ENCODE results near the gene TADA1.

The TADA1 gene

DNA sequence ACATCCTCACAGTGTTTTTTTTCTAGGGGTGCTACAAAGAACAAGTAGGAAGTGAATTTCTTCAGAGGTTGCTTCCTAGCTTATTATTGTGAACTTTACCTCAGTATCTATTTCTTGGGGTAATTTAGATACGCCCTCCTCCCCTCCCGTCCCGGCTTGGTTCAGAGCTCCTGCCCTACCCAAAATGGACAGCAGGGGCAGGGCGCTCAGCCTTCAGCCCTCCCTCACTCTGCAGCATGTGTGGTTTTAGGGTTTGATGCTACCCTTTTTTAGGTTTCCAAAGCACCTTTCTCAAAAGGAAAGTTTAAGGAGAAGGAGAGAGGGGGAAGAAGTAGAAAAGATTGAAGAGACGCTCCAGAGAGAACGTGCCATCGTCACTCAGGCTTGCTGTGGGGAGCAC lies 53.7 kb downstream of the TADA1 start:
- Histone ChIP-seq H3K9me2 (replicated peaks; ENCODE audit: insufficient read depth, low read length) (no peaks in the 10 kb centered on the region), H3K4me1 (ENCODE audit: low read length) (no peaks in the 10 kb centered on the region), H3F3A (ENCODE audit: insufficient read depth, low read length) (no peaks in the 10 kb centered on the region), H3K27me3 (replicated peaks; ENCODE audit: insufficient read depth, low read length) (no peaks in the 10 kb centered on the region), H3K9ac (ENCODE audit: low read length) (no peak overlapping the region), H3K79me2 (ENCODE audit: low read length) (no peaks in the 10 kb centered on the region), H3K9me3 (replicated peaks; ENCODE audit: insufficient read depth, low read length) (no peaks in the 10 kb centered on the region), H4K20me1 (ENCODE audit: insufficient read depth, low read length) (no peaks in the 10 kb centered on the region), H3K4me3 (ENCODE audit: low read length) (no peak overlapping the region), H3K27ac (ENCODE audit: low read length) (no peak overlapping the region), H2AFZ (ENCODE audit: low read length) (no peak overlapping the region), H3K36me3 (replicated peaks; ENCODE audit: insufficient read depth, low read length) (no peaks in the 10 kb centered on the region), H3K4me2 (ENCODE audit: low read depth, low read length) (no peak overlapping the region)
- TF ChIP-seq EZH2 (optimal IDR thresholded peaks at IDR 0.05; ENCODE audit: low read depth, low read length): no peak
- TF ChIP-seq, protein P1, sequence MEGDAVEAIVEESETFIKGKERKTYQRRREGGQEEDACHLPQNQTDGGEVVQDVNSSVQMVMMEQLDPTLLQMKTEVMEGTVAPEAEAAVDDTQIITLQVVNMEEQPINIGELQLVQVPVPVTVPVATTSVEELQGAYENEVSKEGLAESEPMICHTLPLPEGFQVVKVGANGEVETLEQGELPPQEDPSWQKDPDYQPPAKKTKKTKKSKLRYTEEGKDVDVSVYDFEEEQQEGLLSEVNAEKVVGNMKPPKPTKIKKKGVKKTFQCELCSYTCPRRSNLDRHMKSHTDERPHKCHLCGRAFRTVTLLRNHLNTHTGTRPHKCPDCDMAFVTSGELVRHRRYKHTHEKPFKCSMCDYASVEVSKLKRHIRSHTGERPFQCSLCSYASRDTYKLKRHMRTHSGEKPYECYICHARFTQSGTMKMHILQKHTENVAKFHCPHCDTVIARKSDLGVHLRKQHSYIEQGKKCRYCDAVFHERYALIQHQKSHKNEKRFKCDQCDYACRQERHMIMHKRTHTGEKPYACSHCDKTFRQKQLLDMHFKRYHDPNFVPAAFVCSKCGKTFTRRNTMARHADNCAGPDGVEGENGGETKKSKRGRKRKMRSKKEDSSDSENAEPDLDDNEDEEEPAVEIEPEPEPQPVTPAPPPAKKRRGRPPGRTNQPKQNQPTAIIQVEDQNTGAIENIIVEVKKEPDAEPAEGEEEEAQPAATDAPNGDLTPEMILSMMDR (IDR thresholded peaks at IDR 0.05; ENCODE audit: low read length): peak; percentile 30
- no peak for TF ChIP-seq EZH2phosphoT487 (IDR thresholded peaks at IDR 0.05; ENCODE audit: low read length)
- DNase-seq: no peak

DNA sequence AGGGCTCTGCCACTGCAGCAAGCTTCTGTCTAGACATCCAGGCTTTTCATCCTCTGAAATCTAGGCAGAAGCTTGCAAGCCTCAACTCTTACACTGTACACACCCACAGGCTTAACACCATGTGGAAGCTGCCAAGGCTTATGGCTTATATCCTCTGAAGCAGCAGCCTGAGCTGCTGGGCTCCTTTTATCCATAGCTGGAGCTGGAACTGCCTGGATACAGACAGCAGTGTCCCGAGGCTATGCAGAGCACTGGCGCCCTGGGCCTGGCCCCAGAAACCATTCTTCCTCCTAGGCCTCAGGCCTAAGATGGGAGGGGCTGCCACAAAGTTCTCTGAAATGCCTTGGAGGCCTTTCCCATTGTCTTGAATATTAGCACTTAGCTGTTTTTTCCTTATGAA lies 56.1 kb downstream of the TADA1 start:
- no peaks in the 10 kb centered on the region for H3K4me1 ChIP-seq (ENCODE audit: low read length)
- no peak overlapping the region for H3K27ac ChIP-seq (ENCODE audit: low read length)
- no peaks in the 10 kb centered on the region for H3K27me3 ChIP-seq (replicated peaks; ENCODE audit: insufficient read depth, low read length)
- no peak overlapping the region for H3K4me3 ChIP-seq (ENCODE audit: low read length)
- H3K36me3 ChIP-seq (replicated peaks; ENCODE audit: insufficient read depth, low read length): no peaks in the 10 kb centered on the region
- H3K4me2 ChIP-seq (ENCODE audit: low read depth, low read length): no peak overlapping the region
- no peaks in the 10 kb centered on the region for H3K9me2 ChIP-seq (replicated peaks; ENCODE audit: insufficient read depth, low read length)
- H2AFZ ChIP-seq (ENCODE audit: low read length): no peak overlapping the region
- no peak for DNase-seq
- H3F3A ChIP-seq (ENCODE audit: insufficient read depth, low read length): no peaks in the 10 kb centered on the region
- no peak for TF ChIP-seq EZH2 (optimal IDR thresholded peaks at IDR 0.05; ENCODE audit: low read depth, low read length)
- no peak for TF ChIP-seq EZH2phosphoT487 (IDR thresholded peaks at IDR 0.05; ENCODE audit: low read length)
- TF ChIP-seq, protein P1 (IDR thresholded peaks at IDR 0.05; ENCODE audit: low read length): no peak
- no peak overlapping the region for H3K9ac ChIP-seq (ENCODE audit: low read length)
- H3K79me2 ChIP-seq (ENCODE audit: low read length): no peaks in the 10 kb centered on the region
- H4K20me1 ChIP-seq (ENCODE audit: insufficient read depth, low read length): no peaks in the 10 kb centered on the region
- H3K9me3 ChIP-seq (replicated peaks; ENCODE audit: insufficient read depth, low read length): no peaks in the 10 kb centered on the region

DNA sequence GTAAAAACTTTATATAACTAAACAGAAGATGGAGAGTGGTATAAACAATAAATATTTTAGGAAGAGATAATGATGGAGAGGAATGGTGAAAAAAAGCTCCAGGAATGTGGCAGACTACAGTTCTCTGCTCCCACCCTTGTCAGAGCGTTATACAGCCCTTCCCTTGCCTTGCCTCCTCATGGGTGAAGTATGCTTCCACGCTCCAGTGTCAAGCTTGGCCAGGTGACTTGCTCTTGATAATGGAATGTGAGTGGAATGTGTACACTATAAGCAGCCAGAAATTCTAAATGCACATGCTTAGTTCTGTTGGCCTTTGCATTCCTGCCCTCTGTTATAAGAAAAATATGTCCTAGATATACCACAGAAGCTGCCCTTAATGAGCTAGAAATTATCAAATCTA lies 61.5 kb downstream of the TADA1 start:
- DNase-seq: no peak
- Histone ChIP-seq H3K79me2 (ENCODE audit: low read length) (no peaks in the 10 kb centered on the region), H3K27me3 (replicated peaks; ENCODE audit: insufficient read depth, low read length) (no peaks in the 10 kb centered on the region), H3F3A (ENCODE audit: insufficient read depth, low read length) (no peaks in the 10 kb centered on the region), H3K4me2 (ENCODE audit: low read depth, low read length) (no peak overlapping the region), H3K4me3 (ENCODE audit: low read length) (no peak overlapping the region), H3K9me2 (replicated peaks; ENCODE audit: insufficient read depth, low read length) (no peaks in the 10 kb centered on the region), H3K36me3 (replicated peaks; ENCODE audit: insufficient read depth, low read length) (no peaks in the 10 kb centered on the region), H3K9ac (ENCODE audit: low read length) (no peak overlapping the region), H3K9me3 (replicated peaks; ENCODE audit: insufficient read depth, low read length) (no peaks in the 10 kb centered on the region), H4K20me1 (ENCODE audit: insufficient read depth, low read length) (no peaks in the 10 kb centered on the region), H2AFZ (ENCODE audit: low read length) (no peak overlapping the region), H3K27ac (ENCODE audit: low read length) (no peak overlapping the region), H3K4me1 (ENCODE audit: low read length) (no peaks in the 10 kb centered on the region)
- TF ChIP-seq EZH2 (optimal IDR thresholded peaks at IDR 0.05; ENCODE audit: low read depth, low read length) (no peak), EZH2phosphoT487 (IDR thresholded peaks at IDR 0.05; ENCODE audit: low read length) (no peak)
- TF ChIP-seq, protein P1 (IDR thresholded peaks at IDR 0.05; ENCODE audit: low read length): no peak

Data from MM.1S (cell line).